Sigmoid colon (tissue), 4 donors: ENCODE measurements around the gene SPRYD4.

ENCODE experiments used
- CTCF ChIP-seq, 4 experiments: fragments of 450-650 bp in 3 of 4; fragments of 200-600 bp in 1 of 4; IDR thresholded peaks; one replicate each; pipeline ENCODE4 v1.5.1; 2016 to 2019; ENCODE audit warnings: antibody characterized with exemption in 4 of 4, mild to moderate bottlenecking in 3 of 4, moderate library complexity in 2 of 4
- EP300 ChIP-seq, 4 donors: sonication (generic); formaldehyde crosslinking; IDR thresholded peaks; one replicate each; pipeline ENCODE4 v1.6.1; 2017; ENCODE audit warnings: antibody characterized with exemption in 4 of 4
- POLR2A ChIP-seq, 2 donors: fragments of 450-650 bp; IDR thresholded peaks; one replicate each; pipeline ENCODE4 v1.6.1; 2016; ENCODE audit warnings: antibody characterized with exemption in 2 of 2, mild to moderate bottlenecking in 2 of 2, moderate library complexity in 2 of 2

GRCh38 chr12:56521209-56521589, 52.8 kb downstream of the SPRYD4 start:
- no peak for TF ChIP-seq CTCF (IDR thresholded peaks at IDR 0.05)
- no peak for TF ChIP-seq EP300 (IDR thresholded peaks at IDR 0.05)
- TF ChIP-seq POLR2A (IDR thresholded peaks at IDR 0.05) = no peak
